A673 (cell line): ENCODE results near the gene AGO1. TPM values are rescaled to one million over a fixed set of nuclear protein-coding genes. Genes with fewer than 3 reads are reported as not detected.

Experiments used
- BruUV-seq: library from RNA; stranded (reverse); fragments of 400-500 nt; replicated peaks from 2 replicates; lab custom pipeline; 2021; lab: Mats Ljungman, UMichigan
- CTCF ChIA-PET: fragments of 300-600 bp; sonication (Branson Sonifier 250); formaldehyde crosslinking; loops from one replicate; lab custom pipeline; 2022; ENCODE audit warnings: antibody characterized with exemption; lab: Charles Lee
- POLR2A ChIA-PET: fragments of 300-600 bp; sonication (Branson Sonifier 250); formaldehyde crosslinking; loops from one replicate; lab custom pipeline; 2022; ENCODE audit warnings: antibody characterized with exemption; ENCODE audit not compliant: low non-redundant PET; lab: Charles Lee
- DNase-seq: peaks from one replicate; pipeline ENCODE4 v3.0.0-alpha.2; 2015; ENCODE audit warnings: low spot score
- H3K27ac ChIP-seq: fragments of 200-600 bp; sonication (generic); 2 replicates; pipeline ENCODE4 v1.5.1; 2016; ENCODE audit warnings: mixed run types, low read depth, mild to moderate bottlenecking, mixed read lengths, antibody characterized with exemption, low read length; ENCODE audit not compliant: poor library complexity, severe bottlenecking
- H3K27me3 ChIP-seq: fragments of 200-600 bp; sonication (generic); replicated peaks from 2 replicates; pipeline ENCODE4 v1.6.1; 2017; ENCODE audit warnings: mixed run types, low read depth, mild to moderate bottlenecking, mixed read lengths, antibody characterized with exemption, low read length; ENCODE audit not compliant: insufficient read depth, poor library complexity
- H3K36me3 ChIP-seq: fragments of 200-600 bp; sonication (generic); 2 replicates; pipeline ENCODE4 v1.6.1; 2016; ENCODE audit warnings: mixed run types, mild to moderate bottlenecking, mixed read lengths, antibody characterized with exemption, low read length; ENCODE audit not compliant: insufficient read depth, poor library complexity, severe bottlenecking
- H3K4me1 ChIP-seq: fragments of 200-600 bp; sonication (generic); 2 replicates; pipeline ENCODE4 v1.6.1; 2017; ENCODE audit warnings: mixed run types, mild to moderate bottlenecking, mixed read lengths, antibody characterized with exemption, low read length; ENCODE audit not compliant: insufficient read depth, poor library complexity, severe bottlenecking
- H3K4me3 ChIP-seq: fragments of 200-600 bp; sonication (generic); 2 replicates; pipeline ENCODE4 v1.5.1; 2016; ENCODE audit warnings: low read depth, mixed run types, mild to moderate bottlenecking, mixed read lengths, low read length; ENCODE audit not compliant: poor library complexity, severe bottlenecking
- H3K9me3 ChIP-seq: fragments of 200-600 bp; sonication (generic); 2 replicates; pipeline ENCODE4 v1.6.1; 2016; ENCODE audit warnings: mixed run types, low read depth, mild to moderate bottlenecking, mixed read lengths, antibody characterized with exemption, low read length; ENCODE audit not compliant: poor library complexity, severe bottlenecking
- EZH2 ChIP-seq: fragments of 200-600 bp; sonication (generic); IDR thresholded peaks from 2 replicates; pipeline ENCODE4 v1.6.1; 2017; ENCODE audit warnings: borderline replicate concordance, low read depth, mild to moderate bottlenecking, mixed read lengths, antibody characterized with exemption, low read length; ENCODE audit not compliant: poor library complexity, severe bottlenecking
- intact Hi-C: fragments of 100-400 bp; cut with micrococcal nuclease; formaldehyde crosslinking; loops from one replicate; pipeline ENCODE4 v1.10.0; 2022; ENCODE audit not compliant: unreplicated experiment
- total RNA-seq: library from RNA; stranded (reverse); gene quantifications from 2 replicates; pipeline ENCODE4 v1.2.3, GENCODE V29; 2021
- TF ChIP-seq, protein P1 (sequence below): fragments of 300-800, 200-600 bp; sonication (generic); conservative IDR thresholded peaks from 2 replicates; pipeline ENCODE4 v1.5.1; 2017; ENCODE audit warnings: low read depth, mild to moderate bottlenecking, antibody characterized with exemption, low read length, moderate library complexity, mixed read lengths

AGO1 gene
- total RNA-seq, 1 experiment from 2014 or later, result 58.7 TPM

DNA sequence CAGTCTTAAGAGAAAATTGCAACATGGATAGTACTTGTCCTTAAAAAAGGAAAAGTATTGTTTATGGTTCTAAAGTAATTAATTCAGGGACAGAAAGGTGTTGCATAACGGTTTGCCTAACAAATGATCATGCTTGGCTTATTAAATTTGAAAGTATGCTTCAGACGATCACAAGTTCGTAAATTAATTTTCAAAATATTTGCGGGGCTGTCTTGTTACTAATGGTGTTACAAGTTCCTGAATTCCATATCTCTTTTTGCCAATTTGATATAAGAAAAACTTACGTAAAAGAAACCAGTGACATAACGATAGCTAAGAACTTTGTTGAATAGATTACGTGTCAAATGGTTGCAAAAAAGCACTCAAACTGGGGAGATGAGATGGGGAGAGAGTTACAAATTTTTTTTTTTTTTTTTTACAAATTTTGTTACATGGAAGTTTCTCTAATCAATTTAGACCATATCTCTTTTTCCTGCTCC lies 49.2 kb downstream of the AGO1 start:
- Histone ChIP-seq H3K9me3 (no peaks in the 10 kb centered on the region), H3K27me3 (no peaks in the 10 kb centered on the region), H3K27ac (peak overlapping the region; percentile 95), H3K4me3 (peak overlapping the region; percentile 88), H3K36me3 (no peaks in the 10 kb centered on the region), H3K4me1 (peaks cover 38% of the 10 kb centered on the region)
- TSS peak; percentile 52 for BruUV-seq
- DNase-seq, result no peak
- TF ChIP-seq, protein P1, sequence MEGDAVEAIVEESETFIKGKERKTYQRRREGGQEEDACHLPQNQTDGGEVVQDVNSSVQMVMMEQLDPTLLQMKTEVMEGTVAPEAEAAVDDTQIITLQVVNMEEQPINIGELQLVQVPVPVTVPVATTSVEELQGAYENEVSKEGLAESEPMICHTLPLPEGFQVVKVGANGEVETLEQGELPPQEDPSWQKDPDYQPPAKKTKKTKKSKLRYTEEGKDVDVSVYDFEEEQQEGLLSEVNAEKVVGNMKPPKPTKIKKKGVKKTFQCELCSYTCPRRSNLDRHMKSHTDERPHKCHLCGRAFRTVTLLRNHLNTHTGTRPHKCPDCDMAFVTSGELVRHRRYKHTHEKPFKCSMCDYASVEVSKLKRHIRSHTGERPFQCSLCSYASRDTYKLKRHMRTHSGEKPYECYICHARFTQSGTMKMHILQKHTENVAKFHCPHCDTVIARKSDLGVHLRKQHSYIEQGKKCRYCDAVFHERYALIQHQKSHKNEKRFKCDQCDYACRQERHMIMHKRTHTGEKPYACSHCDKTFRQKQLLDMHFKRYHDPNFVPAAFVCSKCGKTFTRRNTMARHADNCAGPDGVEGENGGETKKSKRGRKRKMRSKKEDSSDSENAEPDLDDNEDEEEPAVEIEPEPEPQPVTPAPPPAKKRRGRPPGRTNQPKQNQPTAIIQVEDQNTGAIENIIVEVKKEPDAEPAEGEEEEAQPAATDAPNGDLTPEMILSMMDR, result no peak
- no peak for TF ChIP-seq EZH2
- POLR2A ChIA-PET, result no interaction called here
- CTCF ChIA-PET, result interaction anchor here (1.5 kb wide), 1 partner anchor 49 kb away, joined by 4 read pairs; the partner anchor contains the start of gene AGO1
- intact Hi-C loops, result no loop called here

DNA sequence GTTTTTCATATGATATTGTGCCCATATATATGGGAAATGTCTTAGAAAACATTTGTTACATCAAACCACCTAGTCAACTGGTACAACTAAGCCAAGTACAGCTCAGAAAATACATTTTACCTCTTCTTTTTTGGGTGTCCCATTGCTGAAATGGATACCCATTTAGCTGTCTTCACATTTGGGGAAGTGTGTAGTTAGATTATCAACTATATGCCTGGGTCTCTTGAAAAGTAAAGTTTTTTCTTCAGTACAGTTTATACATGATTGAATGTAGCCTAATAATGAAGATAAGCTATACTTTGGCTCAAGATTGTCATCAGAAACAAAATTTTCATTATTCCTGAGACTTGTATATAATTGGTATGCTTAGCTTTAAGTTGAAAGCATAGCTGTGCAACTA lies 49.9 kb downstream of the AGO1 start:
- peak overlapping the region; percentile 88 for H3K4me3 ChIP-seq
- intact Hi-C loops, result no loop called here
- CTCF ChIA-PET, result interaction anchor here (1.5 kb wide), 1 partner anchor 50 kb away, joined by 4 read pairs; the partner anchor contains the start of gene AGO1

DNA sequence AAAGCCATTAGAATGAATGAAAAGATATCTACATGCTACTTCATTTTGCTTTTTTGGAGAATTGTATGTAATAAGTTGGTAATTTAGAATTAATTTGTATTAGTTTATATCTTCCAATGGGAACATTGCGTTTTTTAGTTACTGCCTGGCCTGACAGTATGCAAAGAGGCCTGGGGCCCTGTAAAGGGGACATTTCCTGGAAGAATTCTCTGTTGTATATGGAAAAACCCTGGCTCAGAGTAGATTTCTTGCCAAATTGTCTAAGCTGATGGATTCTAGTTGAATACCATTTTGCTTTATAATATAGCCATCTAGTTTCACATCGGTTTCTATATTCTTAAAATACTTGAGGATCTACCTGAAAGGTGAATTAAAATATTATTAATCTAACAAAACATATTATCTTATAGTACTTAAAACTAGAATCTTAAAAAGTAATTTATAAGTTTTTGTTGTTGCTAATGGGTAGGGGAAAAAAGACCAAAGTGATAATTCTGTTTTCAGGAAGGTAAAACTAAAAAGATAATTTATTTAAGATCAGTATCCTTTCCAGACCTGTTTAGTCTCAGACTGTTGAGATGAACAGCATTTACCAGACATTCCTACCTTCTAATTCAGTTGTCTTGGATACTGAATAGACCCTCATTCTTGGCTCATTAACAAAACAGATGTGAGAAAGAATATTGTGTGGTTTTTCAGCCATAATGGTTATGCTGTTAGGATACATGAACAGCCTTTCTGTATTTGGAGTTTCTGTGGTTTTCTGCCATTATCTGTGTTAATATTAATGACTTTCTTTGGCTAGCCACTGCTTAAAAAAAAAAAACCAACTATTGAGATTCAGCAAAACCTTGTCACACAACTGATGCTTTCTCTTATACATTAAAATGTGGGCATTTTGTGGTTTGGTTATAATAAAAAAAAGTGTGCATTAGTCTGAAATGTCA lies 52.7 kb downstream of the AGO1 start:
- ChIA-PET POLR2A (no interaction called here), CTCF (no interaction called here)
- Histone ChIP-seq H3K27ac (peak overlapping the region; percentile 39), H3K27me3 (no peaks in the 10 kb centered on the region), H3K4me1 (peaks cover 38% of the 10 kb centered on the region), H3K4me3 (no peak overlapping the region), H3K9me3 (no peaks in the 10 kb centered on the region), H3K36me3 (no peaks in the 10 kb centered on the region)
- BruUV-seq, result no TSS peak
- DNase-seq, result peak; percentile 62
- intact Hi-C loops, result no loop called here
- no peak for TF ChIP-seq EZH2
- TF ChIP-seq, protein P1, result no peak

More for the DNA sequence above, 49.9 kb downstream of the AGO1 start:
- BruUV-seq, result no TSS peak
- Histone ChIP-seq H3K4me1 (peaks cover 38% of the 10 kb centered on the region), H3K27ac (peak overlapping the region; percentile 95), H3K9me3 (no peaks in the 10 kb centered on the region), H3K27me3 (no peaks in the 10 kb centered on the region), H3K36me3 (no peaks in the 10 kb centered on the region)
- POLR2A ChIA-PET, result no interaction called here
- DNase-seq, result no peak
- TF ChIP-seq, protein P1, result no peak
- no peak for TF ChIP-seq EZH2
